HCEC 1CT (cell line): ENCODE results near the gene CNNM4.

Source experiments
- DNase-seq: peaks from one replicate; pipeline ENCODE4 v3.0.0-alpha.2; 2017

Gene CNNM4

GRCh38 chr2:96861074-96861473 is 100.4 kb downstream of the CNNM4 start:
- no peak for DNase-seq
